Right ventricle myocardium inferior (tissue), 1 donor: Measurements from ENCODE around the gene PCCA. TPM values are rescaled to one million over a fixed set of nuclear protein-coding genes. Genes with fewer than 3 reads are reported as not detected.
"Not testable (repeated sequence)": the region's sequence is repeated elsewhere in the genome, so short reads cannot be mapped to it uniquely, and the experiment has no call there.

Experiments used
- ATAC-seq: fragments of 200-7000 bp; cut with Tn5 transposase; one replicate; pipeline ENCODE4 v1.9.1; 2020; ENCODE audit warnings: mild to moderate bottlenecking, moderate library complexity
- DNase-seq: peaks from one replicate; pipeline ENCODE4 v3.0.0; 2021; ENCODE audit errors: missing footprints
- intact Hi-C: fragments of 100-400 bp; cut with DNase I; formaldehyde crosslinking; loops from one replicate; pipeline ENCODE4 v1.11.0; 2022
- total RNA-seq: library from RNA; stranded (reverse); fragmentation: NEBNext Ultra II Directional; extraction: Animal tissue kit (Norgen Biotek cat#: 25700); gene quantifications from one replicate; pipeline ENCODE4 v1.2.1, GENCODE V29; 2021
- donor health status: DM: no; HTN: yes; CAD: no; lungs with severe emphysema.

PCCA gene
- total RNA-seq, 1 donor from 2014 or later = 64.0 TPM

- intact Hi-C loops = loop anchor here (5.0 to 10.0 kb wide), 2 partner anchors 284 to 601 kb away; no protein-coding TSS in a partner anchor
- DNase-seq = no peak
Measured at GRCh38 chr13:100518394-100519062, 429.6 kb downstream of the PCCA start.

GRCh38 chr13:100519626-100520025 lies 430.7 kb downstream of the PCCA start:
- intact Hi-C loops = loop anchor here (5.0 to 10.0 kb wide), 2 partner anchors 285 to 602 kb away; no protein-coding TSS in a partner anchor
- DNase-seq (no peak), ATAC-seq (no peak)

More at GRCh38 chr13:100518394-100519062, 429.6 kb downstream of the PCCA start:
- no peak for ATAC-seq

GRCh38 chr13:100520936-100521850 lies 432.3 kb downstream of the PCCA start:
- DNase-seq = no peak
- intact Hi-C loops = no loop called here
- ATAC-seq = no peak

DNA sequence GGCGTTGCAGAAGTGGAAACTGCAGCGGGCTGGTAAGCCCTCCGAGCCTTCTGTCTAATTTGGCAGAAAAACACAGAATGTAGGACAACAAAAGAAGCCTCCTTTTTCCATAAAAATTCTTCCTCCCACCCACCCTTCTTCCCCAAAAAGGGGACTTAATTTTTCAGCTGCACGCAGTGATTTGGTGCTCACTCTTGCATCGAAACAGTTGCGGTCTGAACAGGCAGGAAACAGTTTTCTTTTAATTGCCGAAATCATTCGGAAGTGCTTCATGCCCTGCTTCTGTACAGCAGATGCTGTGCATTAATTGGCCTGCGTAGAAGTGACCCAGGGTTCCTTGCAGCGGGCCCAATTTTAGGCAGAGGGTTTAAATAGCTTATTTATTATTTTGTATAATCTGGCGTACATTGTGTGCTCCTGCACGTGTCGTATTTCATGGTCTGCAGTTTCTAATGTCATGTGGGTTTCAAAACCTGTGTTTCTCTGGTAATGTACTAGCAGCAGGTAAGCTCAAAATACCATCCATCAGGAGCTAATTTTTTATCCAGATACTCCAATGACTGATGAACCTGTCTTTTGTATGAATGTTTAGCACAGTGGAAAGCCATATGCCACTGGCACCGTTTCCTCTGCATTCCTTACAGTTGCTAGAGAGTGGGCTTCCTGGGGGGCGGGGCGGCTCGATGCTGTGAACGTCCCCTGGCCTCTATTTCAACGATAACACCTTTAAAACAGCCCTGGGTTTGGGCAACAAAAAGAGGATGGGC lies 433.1 kb downstream of the PCCA start:
- ATAC-seq = no peak
- intact Hi-C loops = no loop called here
- DNase-seq = no peak

DNA sequence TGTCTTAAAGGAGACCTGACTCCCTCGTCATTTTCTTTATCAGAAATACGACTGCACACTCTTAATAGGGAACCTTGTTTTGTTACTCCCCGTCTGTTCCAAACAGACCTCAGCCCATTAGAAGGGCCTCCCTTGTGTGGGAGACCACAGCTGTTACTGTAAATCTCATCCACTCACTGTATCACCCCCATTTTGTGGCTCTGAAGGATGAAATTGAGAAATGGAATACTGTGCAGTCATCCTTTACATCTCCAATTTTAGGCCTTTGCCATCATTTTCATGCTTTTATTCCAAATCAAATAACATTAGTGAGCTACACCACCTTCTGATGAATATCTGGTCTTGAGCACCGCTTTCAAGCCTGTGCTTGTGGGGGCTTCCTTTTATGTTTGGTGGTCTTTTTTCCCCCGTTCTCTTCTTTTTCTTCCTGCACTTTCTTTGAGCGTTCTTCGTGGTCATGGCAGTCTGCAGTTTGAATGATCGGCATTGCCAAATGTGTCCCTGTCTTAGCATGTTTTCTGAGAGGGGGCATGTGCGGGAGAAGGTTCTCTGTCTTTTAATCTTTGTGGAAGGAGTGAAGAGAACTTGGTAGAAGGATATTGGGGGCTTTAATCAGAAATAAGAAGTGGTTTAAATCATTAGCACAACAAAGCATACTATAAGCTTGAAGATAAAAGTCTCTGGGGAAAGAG lies 433.9 kb downstream of the PCCA start:
- intact Hi-C loops = no loop called here

DNA sequence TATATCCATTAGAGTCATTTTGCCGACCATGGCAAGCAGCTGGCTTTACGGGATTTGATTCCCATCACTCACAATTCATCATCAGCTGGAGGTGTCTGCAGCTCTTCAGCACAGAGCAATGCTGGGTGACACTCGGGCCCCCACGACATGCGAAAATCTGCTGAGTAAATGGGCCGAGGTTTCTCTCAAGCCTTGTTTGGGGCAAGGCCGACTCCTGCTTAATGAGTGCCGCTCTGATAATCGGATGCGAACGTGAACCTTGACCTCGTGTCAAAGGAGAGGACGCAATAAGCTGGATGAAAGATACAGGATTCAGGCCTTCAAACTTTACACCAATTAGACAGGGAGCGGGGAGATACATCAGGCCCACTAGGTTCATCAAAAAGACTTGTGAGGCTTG lies 434.5 kb downstream of the PCCA start:
- ATAC-seq (no peak), DNase-seq (no peak)
- intact Hi-C loops = no loop called here

More for the DNA sequence above, 433.9 kb downstream of the PCCA start:
- DNase-seq = no peak
- no peak for ATAC-seq

- DNase-seq (no peak), ATAC-seq (no peak)
- intact Hi-C loops = no loop called here
Measured at GRCh38 chr13:100523981-100524386, 435.1 kb downstream of the PCCA start.

GRCh38 chr13:100524688-100525087 lies 435.8 kb downstream of the PCCA start:
- DNase-seq, ATAC-seq, intact Hi-C loops: not testable (repeated sequence)

GRCh38 chr13:100525453-100526317 lies 436.8 kb downstream of the PCCA start:
- no peak for ATAC-seq
- intact Hi-C loops = no loop called here
- no peak for DNase-seq

DNA sequence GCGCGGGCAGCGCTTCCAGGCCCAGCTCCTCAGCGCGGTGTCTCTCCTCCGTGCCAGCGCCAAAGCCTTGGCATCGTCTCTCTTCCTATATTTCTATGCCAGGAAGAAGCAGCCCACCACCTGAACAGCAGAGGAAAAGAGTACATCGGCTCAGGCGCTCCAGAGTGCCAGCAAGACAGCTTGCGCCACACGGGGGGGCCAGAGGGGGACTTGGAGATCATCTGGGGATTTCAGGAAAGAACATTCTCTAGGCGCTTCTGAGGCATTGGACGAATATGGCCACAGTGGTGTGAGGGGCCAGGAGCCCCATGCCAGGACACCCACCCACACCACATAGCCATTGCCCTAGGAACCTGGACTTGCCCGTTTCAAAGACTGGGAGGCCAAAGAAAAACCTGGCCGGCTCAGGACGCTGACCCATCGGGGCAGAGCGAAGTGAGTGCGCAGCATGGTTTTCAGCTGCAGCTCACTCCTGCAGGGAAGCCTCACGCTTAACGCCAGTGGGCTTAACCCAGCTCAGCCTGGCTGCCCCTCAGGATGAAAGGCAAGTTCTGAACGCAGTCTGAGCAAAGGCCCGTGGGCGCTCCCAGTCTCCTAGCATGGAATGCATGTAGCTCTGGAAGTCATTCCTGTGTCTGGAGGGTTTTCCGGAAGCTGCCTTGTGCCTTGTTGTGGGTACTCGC lies 437.6 kb downstream of the PCCA start:
- intact Hi-C loops = no loop called here
- ATAC-seq (no peak), DNase-seq (no peak)

DNA sequence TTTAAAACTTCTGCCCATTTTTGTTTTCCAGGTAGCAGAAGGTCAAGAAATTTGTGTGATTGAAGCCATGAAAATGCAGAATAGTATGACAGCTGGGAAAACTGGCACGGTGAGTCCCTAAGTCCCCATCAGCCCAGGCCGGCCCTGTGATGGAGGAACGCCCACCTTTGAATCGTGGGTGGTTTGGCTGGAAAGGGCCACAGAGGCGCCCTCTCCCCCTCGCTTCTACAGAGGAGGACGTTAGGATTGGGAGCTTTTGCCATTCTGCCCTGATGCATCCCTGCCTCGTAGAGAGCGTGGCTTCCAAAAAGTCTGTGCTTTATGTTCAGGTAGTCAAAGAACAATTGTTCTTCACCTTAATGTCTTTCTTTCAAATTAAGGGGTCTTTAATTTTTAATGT lies 438.8 kb downstream of the PCCA start:
- ATAC-seq = no peak

DNA sequence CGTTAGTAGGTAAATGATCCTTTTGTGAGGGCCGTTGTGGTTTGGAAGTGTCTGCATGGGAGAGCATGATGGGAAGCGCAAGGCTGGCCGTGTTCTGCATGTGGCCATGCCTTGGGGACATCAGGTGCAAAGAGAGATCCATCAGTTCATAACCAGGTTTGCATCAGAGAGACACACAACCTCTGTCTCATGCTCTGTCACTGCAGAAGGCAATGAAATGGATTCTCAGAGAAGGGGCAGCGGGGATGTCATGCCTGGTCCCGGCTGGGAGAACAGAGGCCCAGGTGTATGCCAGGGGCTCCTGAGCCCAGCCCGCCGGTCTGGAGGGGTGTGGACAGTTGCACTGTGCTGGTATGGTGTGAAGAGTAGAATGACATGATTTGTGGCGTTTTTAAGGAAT lies 439.5 kb downstream of the PCCA start:
- no peak for DNase-seq
- intact Hi-C loops = no loop called here
- no peak for ATAC-seq

More for the DNA sequence above, 438.8 kb downstream of the PCCA start:
- DNase-seq = no peak
- intact Hi-C loops = no loop called here

GRCh38 chr13:100528820-100529219 lies 439.9 kb downstream of the PCCA start:
- no peak for ATAC-seq

DNA sequence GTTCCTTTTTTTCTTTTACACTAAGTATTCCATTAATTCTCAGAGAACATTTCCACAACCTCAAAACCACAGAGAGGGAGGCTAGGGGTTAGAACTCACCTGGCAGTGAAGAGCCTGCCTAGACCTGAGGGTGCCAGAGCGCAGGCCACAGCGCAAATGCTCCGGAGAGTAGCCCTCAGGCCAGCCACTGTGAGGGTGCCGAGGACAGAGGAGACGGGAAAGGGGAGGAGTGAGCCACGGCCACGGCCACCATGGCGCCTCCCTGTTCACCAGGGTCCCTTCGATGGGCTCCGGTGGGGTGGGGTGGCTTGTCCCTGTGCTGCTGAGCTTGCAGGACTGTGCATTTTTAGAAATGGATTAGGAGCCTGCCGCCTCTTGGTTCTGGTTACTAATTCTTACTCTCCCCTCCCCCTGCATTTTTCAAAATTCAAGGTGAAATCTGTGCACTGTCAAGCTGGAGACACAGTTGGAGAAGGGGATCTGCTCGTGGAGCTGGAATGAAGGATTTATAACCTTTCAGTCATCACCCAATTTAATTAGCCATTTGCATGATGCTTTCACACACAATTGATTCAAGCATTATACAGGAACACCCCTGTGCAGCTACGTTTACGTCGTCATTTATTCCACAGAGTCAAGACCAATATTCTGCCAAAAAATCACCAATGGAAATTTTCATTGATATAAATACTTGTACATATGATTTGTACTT lies 440.9 kb downstream of the PCCA start:
- ATAC-seq = no peak
- no peak for DNase-seq

More at GRCh38 chr13:100528820-100529219, 439.9 kb downstream of the PCCA start:
- no peak for DNase-seq
- intact Hi-C loops = no loop called here

GRCh38 chr13:100530671-100531213 lies 441.8 kb downstream of the PCCA start:
- DNase-seq (no peak), ATAC-seq (no peak)
- intact Hi-C loops = no loop called here

More for the DNA sequence above, 440.9 kb downstream of the PCCA start:
- intact Hi-C loops = no loop called here

GRCh38 chr13:100532090-100532766 lies 443.3 kb downstream of the PCCA start:
- DNase-seq (no peak), ATAC-seq (no peak)
- intact Hi-C loops = no loop called here
